Measurements from ENCODE around the gene SERINC5.
"Not testable (repeated sequence)": the region's sequence is repeated elsewhere in the genome, so short reads cannot be mapped to it uniquely, and the experiment has no call there.

GRCh38 chr5:80091792-80092192 lies 164.1 kb downstream of the SERINC5 start:
- peak; percentile 73 to 87 (median 80) for TF ChIP-seq CTCF (IDR thresholded peaks at IDR 0.05)
- TF ChIP-seq POLR2A (IDR thresholded peaks at IDR 0.05) = not testable (repeated sequence)

Data from adrenal gland (tissue), 5 donors.